ENCODE results near the gene SLC30A2. TPM values are rescaled to one million over a fixed set of nuclear protein-coding genes. Genes with fewer than 3 reads are reported as not detected.

The SLC30A2 gene
- total RNA-seq, 1 donor from 2014 or later, result not detected

DNA sequence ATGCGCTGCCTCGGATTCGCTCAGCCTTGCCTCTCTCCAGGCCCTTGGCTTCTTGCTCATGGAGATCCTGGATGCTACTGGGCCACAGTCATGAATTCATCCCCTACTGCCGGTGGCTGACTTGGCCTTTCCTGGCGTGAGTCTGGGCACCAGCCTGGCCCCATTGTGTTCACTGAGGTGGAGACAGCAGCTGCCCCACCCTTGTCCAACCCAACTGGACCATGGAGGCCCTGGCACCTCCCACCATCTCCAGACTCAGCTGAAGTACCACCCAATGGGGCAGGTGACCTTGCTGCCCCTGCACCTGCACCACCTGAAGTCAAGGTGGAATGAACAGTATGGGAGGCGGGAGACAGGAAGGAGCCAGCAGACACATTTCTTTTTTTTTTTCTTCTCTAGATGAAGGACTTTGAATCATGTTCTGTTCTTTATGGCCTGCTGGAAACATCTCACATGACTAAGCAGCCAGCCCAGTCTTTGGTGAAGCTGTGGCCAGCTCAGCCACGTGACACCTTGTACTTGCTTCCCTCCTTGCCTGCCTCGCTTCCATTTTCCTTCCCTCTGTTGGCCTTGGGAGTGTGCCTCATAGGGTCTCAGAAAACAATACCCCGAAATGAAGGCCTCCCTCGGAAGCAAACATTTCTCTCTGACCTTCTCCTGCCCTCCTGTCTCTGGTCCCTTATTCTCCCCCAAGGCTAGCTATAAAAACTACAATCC is 3.8 kb upstream of the SLC30A2 start:
- no peaks in the 10 kb centered on the region for H3K9me3 Mint-ChIP-seq (ENCODE audit: unreplicated experiment)
- peaks cover 63% of the 10 kb centered on the region for H3K27me3 ChIP-seq (ENCODE audit: insufficient read depth, low read length)

GRCh38 chr1:26047278-26047874 is 1.5 kb upstream of the SLC30A2 start:
- Histone ChIP-seq H2AFZ (ENCODE audit: low read depth, low read length) (no peak overlapping the region), H3K9me3 (ENCODE audit: insufficient read depth, low read depth, low read length) (no peaks in the 10 kb centered on the region), H4K20me1 (ENCODE audit: insufficient read depth, low read length) (no peaks in the 10 kb centered on the region), H3K27ac (ENCODE audit: low read depth, low read length) (no peak overlapping the region), H3K27me3 (ENCODE audit: insufficient read depth, low read length) (peaks cover 71% of the 10 kb centered on the region), H3K79me2 (ENCODE audit: insufficient read depth, low read length) (no peaks in the 10 kb centered on the region), H3K4me1 (ENCODE audit: insufficient read depth, low read length) (peaks cover 2% of the 10 kb centered on the region), H3K4me2 (ENCODE audit: low read length) (no peak overlapping the region), H3K4me3 (ENCODE audit: insufficient read depth, low read depth, low read length) (no peak overlapping the region), H3K36me3 (ENCODE audit: insufficient read depth, low read length) (no peaks in the 10 kb centered on the region), H3K9ac (ENCODE audit: low read length) (no peak overlapping the region)
- H3K27me3 Mint-ChIP-seq (ENCODE audit: low read depth, unreplicated experiment), result peaks cover 78% of the 10 kb centered on the region
- no peak for DNase-seq (ENCODE audit: low read depth)
- peaks cover 3% of the 10 kb centered on the region for H3K9me3 Mint-ChIP-seq (ENCODE audit: unreplicated experiment)
- H3K27ac Mint-ChIP-seq (ENCODE audit: unreplicated experiment), result no peak overlapping the region
- TF ChIP-seq, protein P1, sequence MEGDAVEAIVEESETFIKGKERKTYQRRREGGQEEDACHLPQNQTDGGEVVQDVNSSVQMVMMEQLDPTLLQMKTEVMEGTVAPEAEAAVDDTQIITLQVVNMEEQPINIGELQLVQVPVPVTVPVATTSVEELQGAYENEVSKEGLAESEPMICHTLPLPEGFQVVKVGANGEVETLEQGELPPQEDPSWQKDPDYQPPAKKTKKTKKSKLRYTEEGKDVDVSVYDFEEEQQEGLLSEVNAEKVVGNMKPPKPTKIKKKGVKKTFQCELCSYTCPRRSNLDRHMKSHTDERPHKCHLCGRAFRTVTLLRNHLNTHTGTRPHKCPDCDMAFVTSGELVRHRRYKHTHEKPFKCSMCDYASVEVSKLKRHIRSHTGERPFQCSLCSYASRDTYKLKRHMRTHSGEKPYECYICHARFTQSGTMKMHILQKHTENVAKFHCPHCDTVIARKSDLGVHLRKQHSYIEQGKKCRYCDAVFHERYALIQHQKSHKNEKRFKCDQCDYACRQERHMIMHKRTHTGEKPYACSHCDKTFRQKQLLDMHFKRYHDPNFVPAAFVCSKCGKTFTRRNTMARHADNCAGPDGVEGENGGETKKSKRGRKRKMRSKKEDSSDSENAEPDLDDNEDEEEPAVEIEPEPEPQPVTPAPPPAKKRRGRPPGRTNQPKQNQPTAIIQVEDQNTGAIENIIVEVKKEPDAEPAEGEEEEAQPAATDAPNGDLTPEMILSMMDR (IDR thresholded peaks at IDR 0.05; ENCODE audit: insufficient read depth, low read depth, low read length), result no peak
- no peak for TF ChIP-seq EZH2 (IDR thresholded peaks at IDR 0.05; ENCODE audit: insufficient read depth, low read length)
- peaks cover 3% of the 10 kb centered on the region for H3K36me3 Mint-ChIP-seq (ENCODE audit: low read depth, unreplicated experiment)
- no peak overlapping the region for H3K4me3 Mint-ChIP-seq (ENCODE audit: unreplicated experiment)
- FAIRE-seq, result no peak
- peaks cover 3% of the 10 kb centered on the region for H3K4me1 Mint-ChIP-seq (ENCODE audit: low read depth, unreplicated experiment)

More for the DNA sequence above, 3.8 kb upstream of the SLC30A2 start:
- no peak for DNase-seq (ENCODE audit: low read depth)
- H3K27ac Mint-ChIP-seq (ENCODE audit: unreplicated experiment), result no peak overlapping the region
- Histone ChIP-seq H3K4me1 (ENCODE audit: insufficient read depth, low read length) (peaks cover 2% of the 10 kb centered on the region), H3K4me3 (ENCODE audit: insufficient read depth, low read depth, low read length) (no peak overlapping the region), H3K36me3 (ENCODE audit: insufficient read depth, low read length) (no peaks in the 10 kb centered on the region), H2AFZ (ENCODE audit: low read depth, low read length) (no peak overlapping the region), H4K20me1 (ENCODE audit: insufficient read depth, low read length) (no peaks in the 10 kb centered on the region), H3K4me2 (ENCODE audit: low read length) (no peak overlapping the region), H3K9me3 (ENCODE audit: insufficient read depth, low read depth, low read length) (no peaks in the 10 kb centered on the region), H3K27ac (ENCODE audit: low read depth, low read length) (no peak overlapping the region), H3K9ac (ENCODE audit: low read length) (no peak overlapping the region), H3K79me2 (ENCODE audit: insufficient read depth, low read length) (no peaks in the 10 kb centered on the region)
- H3K4me1 Mint-ChIP-seq (ENCODE audit: low read depth, unreplicated experiment), result peaks cover 3% of the 10 kb centered on the region
- H3K4me3 Mint-ChIP-seq (ENCODE audit: unreplicated experiment), result no peak overlapping the region
- no peak for FAIRE-seq
- no peaks in the 10 kb centered on the region for H3K36me3 Mint-ChIP-seq (ENCODE audit: low read depth, unreplicated experiment)
- H3K27me3 Mint-ChIP-seq (ENCODE audit: low read depth, unreplicated experiment), result peaks cover 70% of the 10 kb centered on the region
- TF ChIP-seq EZH2 (IDR thresholded peaks at IDR 0.05; ENCODE audit: insufficient read depth, low read length), result no peak
- TF ChIP-seq, protein P1 (IDR thresholded peaks at IDR 0.05; ENCODE audit: insufficient read depth, low read depth, low read length), result no peak

All from astrocyte (in vitro differentiated cells and primary cell).